ENCODE data around the gene MGRN1.
A peak's percentile ranks its signal among the peaks of the same experiment; 100 is the strongest.

The MGRN1 gene

GRCh38 chr16:4709481-4709880 lies 84.9 kb downstream of the MGRN1 start:
- Mint-ChIP-seq H3K4me3 (no peak overlapping the region), H3K36me3 (peaks cover 6% of the 10 kb centered on the region), H3K9me3 (ENCODE audit: low read depth) (no peaks in the 10 kb centered on the region), H3K27ac (no peak overlapping the region), H3K27me3 (no peaks in the 10 kb centered on the region), H3K4me1 (ENCODE audit: low read depth) (no peaks in the 10 kb centered on the region)

GRCh38 chr16:4713663-4714501 lies 89.3 kb downstream of the MGRN1 start:
- Mint-ChIP-seq H3K9me3 (ENCODE audit: low read depth) (no peaks in the 10 kb centered on the region), H3K27me3 (no peaks in the 10 kb centered on the region), H3K27ac (no peak overlapping the region), H3K36me3 (no peaks in the 10 kb centered on the region), H3K4me3 (no peak overlapping the region), H3K4me1 (ENCODE audit: low read depth) (no peaks in the 10 kb centered on the region)

- Mint-ChIP-seq H3K4me1 (ENCODE audit: low read depth) (no peaks in the 10 kb centered on the region), H3K36me3 (no peaks in the 10 kb centered on the region), H3K27me3 (no peaks in the 10 kb centered on the region), H3K4me3 (no peak overlapping the region), H3K9me3 (ENCODE audit: low read depth) (no peaks in the 10 kb centered on the region), H3K27ac (peak overlapping the region; percentile 16)
Observed at GRCh38 chr16:4714996-4715395, 90.4 kb downstream of the MGRN1 start.

DNA sequence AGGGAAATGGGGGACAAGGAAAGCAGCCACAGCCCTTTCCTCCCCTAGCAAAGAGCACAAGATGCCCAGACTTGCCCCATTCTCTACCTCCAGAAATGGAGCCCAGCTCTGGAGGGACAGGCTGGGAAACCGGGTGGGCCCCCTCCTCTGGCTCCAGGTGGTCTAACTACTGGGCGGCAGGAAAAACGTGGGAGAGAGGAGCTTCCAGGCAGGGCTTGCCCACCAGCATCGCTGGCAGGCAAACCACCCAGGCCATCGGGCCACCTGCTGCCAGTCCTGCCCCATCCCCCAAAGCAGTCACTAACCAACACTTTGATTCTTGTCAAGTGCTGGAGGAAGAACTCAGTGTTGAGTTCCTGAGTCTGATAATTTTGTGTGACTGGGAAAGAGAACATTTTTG lies 93.8 kb downstream of the MGRN1 start:
- Mint-ChIP-seq H3K27ac (no peak overlapping the region), H3K4me3 (no peak overlapping the region), H3K27me3 (no peaks in the 10 kb centered on the region), H3K9me3 (ENCODE audit: low read depth) (no peaks in the 10 kb centered on the region), H3K36me3 (no peaks in the 10 kb centered on the region), H3K4me1 (ENCODE audit: low read depth) (no peaks in the 10 kb centered on the region)

- H3K4me1 Mint-ChIP-seq (ENCODE audit: low read depth), result no peaks in the 10 kb centered on the region
- peaks cover 3% of the 10 kb centered on the region for H3K36me3 Mint-ChIP-seq
- H3K9me3 Mint-ChIP-seq (ENCODE audit: low read depth), result no peaks in the 10 kb centered on the region
- H3K27ac Mint-ChIP-seq, result no peak overlapping the region
- no peak overlapping the region for H3K4me3 Mint-ChIP-seq
- no peaks in the 10 kb centered on the region for H3K27me3 Mint-ChIP-seq
Observed at GRCh38 chr16:4723071-4723767, 98.6 kb downstream of the MGRN1 start.

GRCh38 chr16:4724661-4725270 lies 100.1 kb downstream of the MGRN1 start:
- H3K27ac Mint-ChIP-seq, result no peak overlapping the region
- no peaks in the 10 kb centered on the region for H3K27me3 Mint-ChIP-seq
- no peak overlapping the region for H3K4me3 Mint-ChIP-seq
- no peaks in the 10 kb centered on the region for H3K4me1 Mint-ChIP-seq (ENCODE audit: low read depth)
- H3K9me3 Mint-ChIP-seq (ENCODE audit: low read depth), result no peaks in the 10 kb centered on the region
- H3K36me3 Mint-ChIP-seq, result peaks cover 5% of the 10 kb centered on the region

GRCh38 chr16:4726616-4727015 lies 102.0 kb downstream of the MGRN1 start:
- Mint-ChIP-seq H3K27ac (no peak overlapping the region), H3K27me3 (no peaks in the 10 kb centered on the region), H3K4me1 (ENCODE audit: low read depth) (peaks cover 2% of the 10 kb centered on the region), H3K36me3 (peaks cover 12% of the 10 kb centered on the region), H3K9me3 (ENCODE audit: low read depth) (no peaks in the 10 kb centered on the region), H3K4me3 (no peak overlapping the region)

DNA sequence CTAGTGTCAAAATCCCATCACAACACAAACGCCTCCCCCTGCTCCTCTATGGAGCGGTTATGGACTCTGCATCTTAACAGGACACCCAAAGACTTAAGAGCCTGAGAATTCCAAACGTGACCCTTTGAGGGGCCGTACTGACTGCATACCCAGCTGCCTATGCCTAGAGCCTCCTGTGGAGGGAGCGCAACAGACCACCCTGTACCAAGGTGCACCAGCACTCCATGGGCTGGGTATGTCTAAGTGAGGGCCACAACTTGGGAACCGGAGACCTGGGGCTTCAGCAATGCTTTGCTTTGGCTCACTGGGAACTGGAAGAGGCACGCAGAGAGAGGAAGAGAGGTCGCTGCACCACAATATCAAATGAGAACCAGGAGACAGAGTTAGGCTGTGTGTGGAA lies 104.0 kb downstream of the MGRN1 start:
- Mint-ChIP-seq H3K27me3 (no peaks in the 10 kb centered on the region), H3K4me1 (ENCODE audit: low read depth) (peaks cover 10% of the 10 kb centered on the region), H3K4me3 (no peak overlapping the region), H3K27ac (no peak overlapping the region), H3K9me3 (ENCODE audit: low read depth) (no peaks in the 10 kb centered on the region), H3K36me3 (peaks cover 12% of the 10 kb centered on the region)

DNA sequence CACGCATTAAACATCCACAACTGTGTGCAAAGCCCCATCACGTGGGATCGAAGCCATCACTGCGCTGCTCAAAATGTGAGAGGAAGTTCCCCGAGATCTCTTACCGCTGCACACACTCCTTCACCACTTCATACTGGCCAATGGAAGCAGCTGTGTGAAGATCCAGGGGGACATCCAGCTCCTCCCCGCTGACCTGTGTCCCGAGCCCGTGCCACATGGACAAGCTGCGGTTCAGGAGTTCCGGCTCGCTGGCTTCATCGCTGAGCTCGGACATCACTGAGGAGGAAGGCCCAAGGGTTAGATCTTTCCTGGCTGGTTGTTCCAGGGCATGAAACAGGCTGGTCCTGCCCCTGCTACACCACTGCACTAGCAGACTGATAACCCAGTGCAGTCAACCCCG lies 105.2 kb downstream of the MGRN1 start:
- Mint-ChIP-seq H3K9me3 (ENCODE audit: low read depth) (no peaks in the 10 kb centered on the region), H3K4me3 (no peak overlapping the region), H3K36me3 (peaks cover 12% of the 10 kb centered on the region), H3K4me1 (ENCODE audit: low read depth) (peaks cover 12% of the 10 kb centered on the region), H3K27me3 (no peaks in the 10 kb centered on the region), H3K27ac (no peak overlapping the region)

- H3K36me3 Mint-ChIP-seq, result peaks cover 9% of the 10 kb centered on the region
- peaks cover 18% of the 10 kb centered on the region for H3K4me1 Mint-ChIP-seq (ENCODE audit: low read depth)
- H3K4me3 Mint-ChIP-seq, result peak overlapping the region; percentile 92
- H3K27ac Mint-ChIP-seq, result peak overlapping the region; percentile 76
- H3K27me3 Mint-ChIP-seq, result no peaks in the 10 kb centered on the region
- no peaks in the 10 kb centered on the region for H3K9me3 Mint-ChIP-seq (ENCODE audit: low read depth)
Observed at GRCh38 chr16:4733211-4733742, 108.7 kb downstream of the MGRN1 start.

DNA sequence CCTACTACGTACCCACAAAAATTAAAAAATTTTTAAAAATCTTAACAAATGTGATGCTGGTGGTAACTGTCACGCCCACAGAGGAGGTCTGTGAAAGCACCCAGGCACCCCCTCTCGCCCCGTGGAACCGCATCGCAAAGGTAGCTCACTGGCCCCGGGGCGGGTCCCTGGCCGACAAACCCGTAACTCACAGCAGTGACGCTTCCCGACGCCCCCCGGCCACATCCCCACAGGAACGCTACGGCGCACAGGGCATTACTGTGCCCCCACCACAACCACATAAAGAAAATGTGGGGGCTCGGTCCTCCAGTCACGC lies 109.1 kb downstream of the MGRN1 start:
- H3K4me3 Mint-ChIP-seq, result peak overlapping the region; percentile 92
- H3K4me1 Mint-ChIP-seq (ENCODE audit: low read depth), result peaks cover 18% of the 10 kb centered on the region
- H3K36me3 Mint-ChIP-seq, result peaks cover 9% of the 10 kb centered on the region
- no peaks in the 10 kb centered on the region for H3K27me3 Mint-ChIP-seq
- peak overlapping the region; percentile 76 for H3K27ac Mint-ChIP-seq
- H3K9me3 Mint-ChIP-seq (ENCODE audit: low read depth), result no peaks in the 10 kb centered on the region

- Mint-ChIP-seq H3K4me3 (peak within 1 kb of the TSS; percentile 92), H3K9me3 (ENCODE audit: low read depth) (no peaks in the 10 kb centered on the region), H3K4me1 (ENCODE audit: low read depth) (peaks cover 18% of the 10 kb centered on the region), H3K27ac (peak within 1 kb of the TSS; percentile 89), H3K27me3 (no peaks in the 10 kb centered on the region), H3K36me3 (peaks cover 9% of the 10 kb centered on the region)
Observed at GRCh38 chr16:4734063-4734729, 109.6 kb downstream of the MGRN1 start, which contains the start of the genes ANKS3 and DNAAF8. TSS of gene ANKS3 (minus strand) at chr16:4734271. CDS start at chr16:4730149, 4,122 bp downstream. TSS of gene DNAAF8 (plus strand) at chr16:4734537. CDS start at chr16:4736515, 1,978 bp downstream.

- H3K4me3 Mint-ChIP-seq, result peak overlapping the region; percentile 92
- H3K36me3 Mint-ChIP-seq, result peaks cover 5% of the 10 kb centered on the region
- H3K4me1 Mint-ChIP-seq (ENCODE audit: low read depth), result peaks cover 18% of the 10 kb centered on the region
- no peaks in the 10 kb centered on the region for H3K27me3 Mint-ChIP-seq
- H3K27ac Mint-ChIP-seq, result peak overlapping the region; percentile 89
- no peaks in the 10 kb centered on the region for H3K9me3 Mint-ChIP-seq (ENCODE audit: low read depth)
Observed at GRCh38 chr16:4734730-4735535, 110.3 kb downstream of the MGRN1 start.

GRCh38 chr16:4736546-4736945 lies 111.9 kb downstream of the MGRN1 start:
- no peak overlapping the region for H3K27ac Mint-ChIP-seq
- H3K9me3 Mint-ChIP-seq (ENCODE audit: low read depth), result no peaks in the 10 kb centered on the region
- no peaks in the 10 kb centered on the region for H3K27me3 Mint-ChIP-seq
- H3K4me3 Mint-ChIP-seq, result peak overlapping the region; percentile 23
- no peaks in the 10 kb centered on the region for H3K36me3 Mint-ChIP-seq
- H3K4me1 Mint-ChIP-seq (ENCODE audit: low read depth), result peaks cover 16% of the 10 kb centered on the region
